ENCODE measurements around the gene PHOSPHO1.

PHOSPHO1 gene

GRCh38 chr17:49249890-49250522, 19.4 kb upstream of the PHOSPHO1 start:
- Histone ChIP-seq H3K4me3 (ENCODE audit: low read depth, low read length) (no peak overlapping the region), H3K9me3 (ENCODE audit: control insufficient read depth, insufficient read depth, low read depth, low read length) (no peaks in the 10 kb centered on the region), H3K27ac (ENCODE audit: extremely low read depth, low read depth, low read length) (no peak overlapping the region), H3K36me3 (ENCODE audit: control insufficient read depth in 2 of 2, insufficient read depth in 1 of 2, low read length in 2 of 2) (no peaks in the 10 kb centered on the region), H3K4me1 (ENCODE audit: control insufficient read depth, insufficient read depth, low read length) (peaks cover 3% of the 10 kb centered on the region; the same call in 1 of the 2 replicates)
- ChIA-PET POLR2A (interaction anchor here (0.6 kb wide), 1 partner anchor 150 kb away, joined by 5 read pairs; no protein-coding TSS in a partner anchor), CTCF (interaction anchor here (0.6 kb wide), 1 partner anchor 1368 kb away, joined by 3 read pairs; no protein-coding TSS in a partner anchor)
- no peak for TF ChIP-seq ZNF121 (tag by site-specific recombination; IDR thresholded peaks at IDR 0.05)
- TF ChIP-seq ZNF776 (tag by site-specific recombination; IDR thresholded peaks at IDR 0.05; ENCODE audit: borderline replicate concordance) = no peak

DNA sequence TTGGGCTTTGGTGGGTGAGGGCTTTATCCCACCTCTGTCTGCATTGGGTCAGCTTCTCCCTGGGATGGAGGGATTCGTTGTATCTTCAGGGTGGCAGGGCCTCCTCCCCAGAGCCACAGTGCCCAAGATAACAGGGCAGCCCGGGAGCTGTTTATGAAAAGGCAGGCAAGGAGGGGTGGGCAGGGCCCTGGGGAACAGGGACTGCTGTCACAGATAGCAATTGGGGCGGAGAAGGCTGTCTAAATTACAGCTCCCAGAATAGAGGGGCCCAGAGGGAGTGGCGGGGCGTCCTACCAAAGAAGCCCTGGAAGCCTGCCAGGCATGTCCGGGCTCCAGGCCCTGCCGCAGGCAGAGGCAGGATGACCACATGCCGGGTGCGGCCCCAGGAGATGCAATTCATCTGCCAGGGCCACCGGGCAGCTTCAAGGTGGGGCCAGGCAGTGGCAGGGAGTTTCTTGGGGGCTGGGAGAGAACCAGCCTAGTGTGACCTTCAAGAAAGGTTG, 18.8 kb upstream of the PHOSPHO1 start:
- H3K9me3 ChIP-seq (ENCODE audit: control insufficient read depth, insufficient read depth, low read depth, low read length) = no peaks in the 10 kb centered on the region
- H3K36me3 ChIP-seq (ENCODE audit: control insufficient read depth in 2 of 2, insufficient read depth in 1 of 2, low read length in 2 of 2) = no peaks in the 10 kb centered on the region
- peaks cover 3% of the 10 kb centered on the region; the same call in 1 of the 2 replicates for H3K4me1 ChIP-seq (ENCODE audit: control insufficient read depth, insufficient read depth, low read length)
- TF ChIP-seq HOXC10 (CRISPR knock-in tag; IDR thresholded peaks at IDR 0.05) = no peak
- no peak for TF ChIP-seq ZNF830 (tag by site-specific recombination; IDR thresholded peaks at IDR 0.05; ENCODE audit: low read depth)
- no peak for TF ChIP-seq ZNF138 (tag by site-specific recombination; IDR thresholded peaks at IDR 0.05; ENCODE audit: borderline replicate concordance)
- TF ChIP-seq, protein P1, sequence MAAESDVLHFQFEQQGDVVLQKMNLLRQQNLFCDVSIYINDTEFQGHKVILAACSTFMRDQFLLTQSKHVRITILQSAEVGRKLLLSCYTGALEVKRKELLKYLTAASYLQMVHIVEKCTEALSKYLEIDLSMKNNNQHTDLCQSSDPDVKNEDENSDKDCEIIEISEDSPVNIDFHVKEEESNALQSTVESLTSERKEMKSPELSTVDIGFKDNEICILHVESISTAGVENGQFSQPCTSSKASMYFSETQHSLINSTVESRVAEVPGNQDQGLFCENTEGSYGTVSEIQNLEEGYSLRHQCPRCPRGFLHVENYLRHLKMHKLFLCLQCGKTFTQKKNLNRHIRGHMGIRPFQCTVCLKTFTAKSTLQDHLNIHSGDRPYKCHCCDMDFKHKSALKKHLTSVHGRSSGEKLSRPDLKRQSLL (tag by site-specific recombination; IDR thresholded peaks at IDR 0.05) = no peak
- TF ChIP-seq ZNF133 (tag by site-specific recombination; IDR thresholded peaks at IDR 0.05) = no peak
- TF ChIP-seq KLF17 (tag by site-specific recombination; IDR thresholded peaks at IDR 0.05) = 0 out of 2 replicates have a peak, but pooled peaks have one; percentile 9
- no peak for TF ChIP-seq TSHZ1 (tag by site-specific recombination; IDR thresholded peaks at IDR 0.05; ENCODE audit: borderline replicate concordance)
- no peak for TF ChIP-seq WT1 (tag by site-specific recombination; IDR thresholded peaks at IDR 0.05)
- no peak for TF ChIP-seq GLI2 (tag by site-specific recombination; IDR thresholded peaks at IDR 0.05; ENCODE audit: borderline replicate concordance, low read depth)
- no peak for TF ChIP-seq ZNF10 (tag by site-specific recombination; IDR thresholded peaks at IDR 0.05)
- TF ChIP-seq, protein P2, sequence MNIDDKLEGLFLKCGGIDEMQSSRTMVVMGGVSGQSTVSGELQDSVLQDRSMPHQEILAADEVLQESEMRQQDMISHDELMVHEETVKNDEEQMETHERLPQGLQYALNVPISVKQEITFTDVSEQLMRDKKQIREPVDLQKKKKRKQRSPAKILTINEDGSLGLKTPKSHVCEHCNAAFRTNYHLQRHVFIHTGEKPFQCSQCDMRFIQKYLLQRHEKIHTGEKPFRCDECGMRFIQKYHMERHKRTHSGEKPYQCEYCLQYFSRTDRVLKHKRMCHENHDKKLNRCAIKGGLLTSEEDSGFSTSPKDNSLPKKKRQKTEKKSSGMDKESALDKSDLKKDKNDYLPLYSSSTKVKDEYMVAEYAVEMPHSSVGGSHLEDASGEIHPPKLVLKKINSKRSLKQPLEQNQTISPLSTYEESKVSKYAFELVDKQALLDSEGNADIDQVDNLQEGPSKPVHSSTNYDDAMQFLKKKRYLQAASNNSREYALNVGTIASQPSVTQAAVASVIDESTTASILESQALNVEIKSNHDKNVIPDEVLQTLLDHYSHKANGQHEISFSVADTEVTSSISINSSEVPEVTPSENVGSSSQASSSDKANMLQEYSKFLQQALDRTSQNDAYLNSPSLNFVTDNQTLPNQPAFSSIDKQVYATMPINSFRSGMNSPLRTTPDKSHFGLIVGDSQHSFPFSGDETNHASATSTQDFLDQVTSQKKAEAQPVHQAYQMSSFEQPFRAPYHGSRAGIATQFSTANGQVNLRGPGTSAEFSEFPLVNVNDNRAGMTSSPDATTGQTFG (tag by site-specific recombination; IDR thresholded peaks at IDR 0.05; ENCODE audit: borderline replicate concordance) = no peak
- peak; percentile 36; the same call in 1 of the 2 replicates for TF ChIP-seq ZNF335 (tag by site-specific recombination; conservative IDR thresholded peaks at IDR 0.05)
- TF ChIP-seq ZIC2 (tag by site-specific recombination; IDR thresholded peaks at IDR 0.05) = peak; percentile 71
- peak; percentile 97 for TF ChIP-seq KLF1 (tag by site-specific recombination; IDR thresholded peaks at IDR 0.05)
- TF ChIP-seq ZBTB20 (tag by site-specific recombination; IDR thresholded peaks at IDR 0.05) = peak; percentile 86
- TF ChIP-seq SP7 (tag by site-specific recombination; IDR thresholded peaks at IDR 0.05) = peak; percentile 83
- no peak for TF ChIP-seq PRDM10 (tag by site-specific recombination; IDR thresholded peaks at IDR 0.05)
- peak; percentile 53; the same call in 1 of the 2 replicates for TF ChIP-seq OSR2 (tag by site-specific recombination; IDR thresholded peaks at IDR 0.05)
- POLR2A ChIA-PET = interaction anchor here (0.6 kb wide), 1 partner anchor 151 kb away, joined by 5 read pairs; no protein-coding TSS in a partner anchor
- H3K4me3 ChIP-seq (ENCODE audit: low read depth, low read length) = no peak overlapping the region
- CTCF ChIA-PET = interaction anchor here (0.6 to 0.7 kb wide), 2 partner anchors 147 to 1367 kb away, joined by 3 read pairs; no protein-coding TSS in a partner anchor
- no peak overlapping the region for H3K27ac ChIP-seq (ENCODE audit: extremely low read depth, low read depth, low read length)

All from HEK293 (cell line).